Liver (tissue), 3 donors: Measurements from ENCODE around the gene ADAMTS20.

Experiments used
- REST ChIP-seq: IDR thresholded peaks from 2 replicates; pipeline ENCODE4 v1.6.1; 2016; ENCODE audit warnings: antibody characterized with exemption, mild to moderate bottlenecking
- TAF1 ChIP-seq: conservative IDR thresholded peaks from 2 replicates; pipeline ENCODE4 v1.6.1; 2016; ENCODE audit warnings: antibody characterized with exemption, mild to moderate bottlenecking
- TF ChIP-seq, protein P1 (sequence below): fragments of 150-350 bp; IDR thresholded peaks from 2 replicates; pipeline ENCODE4 v1.5.1; 2017; ENCODE audit warnings: improper control_type of control experiment, low read depth, low read length; ENCODE audit not compliant: missing input control
- donor health status: healthy.
- donor health status: healthy.

- TF ChIP-seq REST (no peak), TAF1 (no peak)
- TF ChIP-seq, protein P1, sequence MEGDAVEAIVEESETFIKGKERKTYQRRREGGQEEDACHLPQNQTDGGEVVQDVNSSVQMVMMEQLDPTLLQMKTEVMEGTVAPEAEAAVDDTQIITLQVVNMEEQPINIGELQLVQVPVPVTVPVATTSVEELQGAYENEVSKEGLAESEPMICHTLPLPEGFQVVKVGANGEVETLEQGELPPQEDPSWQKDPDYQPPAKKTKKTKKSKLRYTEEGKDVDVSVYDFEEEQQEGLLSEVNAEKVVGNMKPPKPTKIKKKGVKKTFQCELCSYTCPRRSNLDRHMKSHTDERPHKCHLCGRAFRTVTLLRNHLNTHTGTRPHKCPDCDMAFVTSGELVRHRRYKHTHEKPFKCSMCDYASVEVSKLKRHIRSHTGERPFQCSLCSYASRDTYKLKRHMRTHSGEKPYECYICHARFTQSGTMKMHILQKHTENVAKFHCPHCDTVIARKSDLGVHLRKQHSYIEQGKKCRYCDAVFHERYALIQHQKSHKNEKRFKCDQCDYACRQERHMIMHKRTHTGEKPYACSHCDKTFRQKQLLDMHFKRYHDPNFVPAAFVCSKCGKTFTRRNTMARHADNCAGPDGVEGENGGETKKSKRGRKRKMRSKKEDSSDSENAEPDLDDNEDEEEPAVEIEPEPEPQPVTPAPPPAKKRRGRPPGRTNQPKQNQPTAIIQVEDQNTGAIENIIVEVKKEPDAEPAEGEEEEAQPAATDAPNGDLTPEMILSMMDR, result no peak
Measured at GRCh38 chr12:43462741-43463140, 89.3 kb downstream of the ADAMTS20 start.
